ENCODE data around the gene ZFAND6. TPM values are rescaled to one million over a fixed set of nuclear protein-coding genes. Genes with fewer than 3 reads are reported as not detected.
"Not testable (repeated sequence)": the region's sequence is repeated elsewhere in the genome, so short reads cannot be mapped to it uniquely, and the experiment has no call there.

ZFAND6 gene
- 77.3 TPM for total RNA-seq (ENCODE audit: unreplicated experiment)
- long read RNA-seq, transcript ZFAND6-212 (7 exons, 1,602 nt): minor isoform, 17 of 119 reads
- long read RNA-seq, transcript ZFAND6-220 (6 exons, 891 nt): major isoform, 57 of 119 reads
- long read RNA-seq, transcript ZFAND6-213 (6 exons, 1,446 nt): minor isoform, 16 of 119 reads
- long read RNA-seq, transcript ZFAND6-201 (7 exons, 1,814 nt): minor isoform, 11 of 119 reads
- long read RNA-seq, partial matches to known transcripts: 8 of 119 reads
- long read RNA-seq, other reads (novel, unspliced or antisense): 10 of 119 reads

DNA sequence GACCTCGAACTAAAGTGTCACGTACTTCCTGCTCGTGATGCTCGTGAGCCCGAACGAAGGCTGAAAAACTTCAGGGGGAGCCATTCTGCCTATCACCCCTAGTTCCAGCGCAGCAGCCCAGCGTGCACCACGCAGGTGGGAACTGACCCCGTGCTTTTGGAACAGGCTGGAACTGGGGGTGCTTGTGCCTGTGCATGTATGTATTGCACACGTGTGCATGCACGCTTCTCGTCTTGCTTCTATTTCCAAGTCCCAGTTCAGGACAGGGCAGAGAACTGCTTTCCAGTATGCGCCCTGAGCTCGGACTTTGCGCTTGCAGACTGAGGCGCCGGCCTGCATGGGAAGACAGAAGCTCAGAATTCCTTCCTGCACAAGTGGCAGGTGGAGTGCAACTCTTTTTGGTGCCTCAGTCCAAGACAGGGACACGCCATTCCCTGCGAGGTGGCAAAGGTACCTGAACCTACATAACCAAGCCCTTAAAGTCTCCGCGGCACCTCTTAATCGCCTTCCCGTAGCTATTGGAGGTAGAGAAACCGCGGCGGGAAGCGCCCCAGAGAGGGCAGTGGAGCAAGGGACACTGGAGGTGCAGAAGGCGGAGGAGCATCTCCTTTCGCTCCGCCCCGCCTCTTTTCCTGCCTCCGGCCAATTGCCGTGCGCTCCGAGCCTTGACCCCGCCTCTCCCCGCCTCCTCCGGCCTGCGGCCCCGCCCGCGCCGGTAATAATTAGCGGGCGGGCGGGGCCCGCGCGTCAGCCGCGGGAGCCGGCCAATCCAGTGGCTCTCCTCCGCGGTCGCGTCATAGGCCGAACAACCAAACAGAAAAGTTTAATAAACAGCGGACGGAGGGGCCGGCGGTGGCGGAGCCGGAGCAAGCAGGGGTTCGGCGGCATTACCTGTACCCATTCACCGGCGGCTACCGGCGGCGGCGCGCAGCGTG lies at the start of gene ZFAND6:
TSS of gene ZFAND6 (plus strand) at position 826 of the 935 bp plus-strand sequence. CDS start 60,669 bp downstream, outside the sequence.
- peak; percentile 93 for DNase-seq (ENCODE audit: low spot score)
- H3K27me3 Mint-ChIP-seq (ENCODE audit: unreplicated experiment): peaks cover 8% of the 10 kb centered on the region
- H3K4me3 Mint-ChIP-seq (ENCODE audit: unreplicated experiment): peak within 1 kb of the TSS; percentile 96
- TF ChIP-seq, protein P1, sequence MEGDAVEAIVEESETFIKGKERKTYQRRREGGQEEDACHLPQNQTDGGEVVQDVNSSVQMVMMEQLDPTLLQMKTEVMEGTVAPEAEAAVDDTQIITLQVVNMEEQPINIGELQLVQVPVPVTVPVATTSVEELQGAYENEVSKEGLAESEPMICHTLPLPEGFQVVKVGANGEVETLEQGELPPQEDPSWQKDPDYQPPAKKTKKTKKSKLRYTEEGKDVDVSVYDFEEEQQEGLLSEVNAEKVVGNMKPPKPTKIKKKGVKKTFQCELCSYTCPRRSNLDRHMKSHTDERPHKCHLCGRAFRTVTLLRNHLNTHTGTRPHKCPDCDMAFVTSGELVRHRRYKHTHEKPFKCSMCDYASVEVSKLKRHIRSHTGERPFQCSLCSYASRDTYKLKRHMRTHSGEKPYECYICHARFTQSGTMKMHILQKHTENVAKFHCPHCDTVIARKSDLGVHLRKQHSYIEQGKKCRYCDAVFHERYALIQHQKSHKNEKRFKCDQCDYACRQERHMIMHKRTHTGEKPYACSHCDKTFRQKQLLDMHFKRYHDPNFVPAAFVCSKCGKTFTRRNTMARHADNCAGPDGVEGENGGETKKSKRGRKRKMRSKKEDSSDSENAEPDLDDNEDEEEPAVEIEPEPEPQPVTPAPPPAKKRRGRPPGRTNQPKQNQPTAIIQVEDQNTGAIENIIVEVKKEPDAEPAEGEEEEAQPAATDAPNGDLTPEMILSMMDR (IDR thresholded peaks at IDR 0.05; ENCODE audit: unreplicated experiment): no peak
- no peaks in the 10 kb centered on the region for H3K9me3 Mint-ChIP-seq (ENCODE audit: unreplicated experiment)
- H3K4me1 Mint-ChIP-seq (ENCODE audit: unreplicated experiment): peaks cover 18% of the 10 kb centered on the region
- H3K27ac Mint-ChIP-seq (ENCODE audit: unreplicated experiment): peak within 1 kb of the TSS; percentile 93
- no peaks in the 10 kb centered on the region for H3K36me3 Mint-ChIP-seq (ENCODE audit: low read depth, unreplicated experiment)

DNA sequence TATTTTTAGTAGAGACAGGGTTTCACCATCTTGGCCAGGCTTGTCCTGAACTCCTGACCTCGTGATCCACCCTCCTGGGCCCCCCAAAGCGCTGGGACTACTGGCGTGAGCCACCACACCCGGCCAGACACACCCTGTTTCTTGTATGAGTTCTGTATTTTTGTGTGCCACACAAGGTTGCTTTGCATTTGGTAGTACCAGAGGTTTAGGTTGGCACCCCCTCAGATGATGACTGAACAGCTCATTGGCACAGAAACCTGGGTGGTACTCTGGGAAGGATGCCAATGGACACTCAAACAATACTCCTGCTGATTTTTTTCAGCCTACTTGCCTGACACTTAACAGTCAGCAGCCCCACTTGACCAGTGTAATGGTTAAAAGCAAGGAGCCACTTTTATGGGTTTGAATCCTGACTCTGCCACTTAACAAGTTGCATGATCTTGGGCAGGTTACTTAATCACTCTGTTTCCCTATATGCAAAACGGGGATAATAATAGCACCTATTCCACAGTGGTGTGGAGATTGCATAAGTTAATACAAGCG lies 49.3 kb upstream of the ZFAND6 start:
- Mint-ChIP-seq H3K27me3 (ENCODE audit: unreplicated experiment) (peaks cover 2% of the 10 kb centered on the region), H3K4me1 (ENCODE audit: unreplicated experiment) (peaks cover 9% of the 10 kb centered on the region), H3K36me3 (ENCODE audit: low read depth, unreplicated experiment) (no peaks in the 10 kb centered on the region), H3K9me3 (ENCODE audit: unreplicated experiment) (no peaks in the 10 kb centered on the region), H3K27ac (ENCODE audit: unreplicated experiment) (no peak overlapping the region), H3K4me3 (ENCODE audit: unreplicated experiment) (no peak overlapping the region)
- DNase-seq (ENCODE audit: low spot score): no peak
- TF ChIP-seq, protein P1 (IDR thresholded peaks at IDR 0.05; ENCODE audit: unreplicated experiment): no peak

DNA sequence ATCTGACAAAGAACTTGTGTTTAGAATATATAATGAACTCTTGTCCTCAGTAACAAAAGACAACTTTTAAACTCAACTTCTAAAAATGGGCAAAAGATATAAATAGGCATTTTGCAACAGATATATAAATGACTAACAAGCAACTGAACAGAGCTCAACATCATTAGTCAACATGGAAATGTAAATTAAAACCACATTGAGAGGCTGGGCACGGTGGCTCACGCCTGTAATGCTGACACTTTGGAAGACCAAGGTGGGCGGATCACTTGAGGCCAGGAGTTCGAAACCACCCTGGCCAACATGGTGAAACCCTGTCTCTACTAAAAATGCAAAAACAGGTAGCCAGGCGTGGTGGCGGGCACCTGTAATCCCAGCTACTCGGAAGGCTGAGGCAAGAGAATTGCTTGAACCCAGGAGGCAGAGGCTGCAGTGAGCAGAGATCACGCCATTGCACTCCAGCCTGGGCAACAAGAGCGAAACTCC lies 48.4 kb upstream of the ZFAND6 start:
- not testable (repeated sequence) for H3K4me1 Mint-ChIP-seq (ENCODE audit: unreplicated experiment); H3K36me3 Mint-ChIP-seq (ENCODE audit: low read depth, unreplicated experiment); H3K9me3 Mint-ChIP-seq (ENCODE audit: unreplicated experiment); H3K27me3 Mint-ChIP-seq (ENCODE audit: unreplicated experiment); H3K4me3 Mint-ChIP-seq (ENCODE audit: unreplicated experiment); DNase-seq (ENCODE audit: low spot score); H3K27ac Mint-ChIP-seq (ENCODE audit: unreplicated experiment)

DNA sequence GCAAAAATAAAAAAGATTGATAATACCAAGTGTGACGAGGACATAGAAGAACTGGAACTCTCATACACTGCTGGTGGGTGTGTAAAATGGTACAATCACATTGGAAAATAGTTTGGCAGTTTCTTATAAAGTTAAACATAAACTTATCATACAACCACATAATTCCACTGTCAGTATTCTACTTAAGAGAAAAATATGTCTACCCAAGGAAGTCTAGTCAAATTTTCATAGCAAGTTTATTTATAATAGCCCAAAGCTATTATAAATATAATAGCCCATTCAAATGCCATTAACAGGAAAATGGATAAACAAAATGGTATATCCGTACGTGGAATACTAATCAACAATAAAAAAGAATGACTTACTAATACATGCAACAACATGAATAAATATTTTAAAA lies 47.9 kb upstream of the ZFAND6 start:
- H3K27me3 Mint-ChIP-seq (ENCODE audit: unreplicated experiment): peaks cover 2% of the 10 kb centered on the region
- no peak for DNase-seq (ENCODE audit: low spot score)
- TF ChIP-seq, protein P1 (IDR thresholded peaks at IDR 0.05; ENCODE audit: unreplicated experiment): no peak
- no peaks in the 10 kb centered on the region for H3K36me3 Mint-ChIP-seq (ENCODE audit: low read depth, unreplicated experiment)
- no peaks in the 10 kb centered on the region for H3K9me3 Mint-ChIP-seq (ENCODE audit: unreplicated experiment)
- no peak overlapping the region for H3K27ac Mint-ChIP-seq (ENCODE audit: unreplicated experiment)
- H3K4me1 Mint-ChIP-seq (ENCODE audit: unreplicated experiment): peaks cover 9% of the 10 kb centered on the region
- H3K4me3 Mint-ChIP-seq (ENCODE audit: unreplicated experiment): no peak overlapping the region

DNA sequence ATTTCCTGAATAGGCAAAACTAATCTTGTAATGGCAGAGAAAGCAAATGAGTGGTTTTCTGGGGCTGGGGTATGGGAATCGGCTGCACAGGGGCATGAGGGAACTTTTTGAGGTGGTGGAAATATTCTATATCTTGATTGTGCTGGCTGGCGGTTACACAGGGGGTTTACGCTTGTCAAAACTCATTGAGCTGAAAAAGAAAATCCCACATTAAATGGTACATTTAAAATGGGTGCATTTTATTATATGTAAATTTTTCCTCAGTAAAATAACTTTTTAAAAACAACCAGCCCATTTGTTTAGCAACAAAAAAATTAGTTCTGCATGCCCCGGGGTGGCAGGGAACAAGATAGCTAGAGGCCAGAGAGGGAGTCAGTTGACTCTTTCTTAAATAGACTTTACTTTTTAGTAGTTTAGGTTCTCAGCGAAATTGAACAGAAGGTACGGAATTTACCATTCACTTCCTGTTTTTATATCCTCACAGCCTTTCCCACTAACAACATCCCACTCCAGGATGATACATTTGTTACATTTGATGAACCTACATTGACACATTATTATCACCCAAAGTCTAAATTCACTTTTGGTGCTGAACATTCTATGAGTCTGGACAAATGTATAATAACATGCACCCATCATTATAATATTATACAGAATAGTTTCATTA lies 47.3 kb upstream of the ZFAND6 start:
- DNase-seq (ENCODE audit: low spot score): no peak
- Mint-ChIP-seq H3K4me1 (ENCODE audit: unreplicated experiment) (peaks cover 9% of the 10 kb centered on the region), H3K27ac (ENCODE audit: unreplicated experiment) (no peak overlapping the region), H3K4me3 (ENCODE audit: unreplicated experiment) (no peak overlapping the region), H3K9me3 (ENCODE audit: unreplicated experiment) (no peaks in the 10 kb centered on the region), H3K27me3 (ENCODE audit: unreplicated experiment) (peaks cover 2% of the 10 kb centered on the region), H3K36me3 (ENCODE audit: low read depth, unreplicated experiment) (no peaks in the 10 kb centered on the region)
- TF ChIP-seq, protein P1 (IDR thresholded peaks at IDR 0.05; ENCODE audit: unreplicated experiment): no peak

DNA sequence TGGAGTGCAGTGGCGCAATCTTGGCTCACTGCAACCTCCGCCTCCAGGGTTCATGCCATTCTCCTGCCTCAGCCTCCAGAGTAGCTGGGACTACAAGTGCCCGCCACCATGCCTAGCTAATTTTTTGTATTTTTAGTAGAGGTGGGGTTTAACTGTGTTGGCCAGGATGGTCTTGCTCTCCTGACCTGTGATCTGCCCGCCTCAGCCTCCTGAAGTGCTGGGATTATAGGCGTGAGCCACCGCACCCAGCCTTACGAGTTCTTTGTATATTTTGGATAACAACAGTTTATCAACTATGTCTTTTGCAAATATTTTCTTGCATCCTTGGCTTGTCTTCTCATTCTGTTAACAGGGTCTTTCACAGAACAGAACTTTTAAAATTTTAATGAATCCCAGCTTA lies 45.3 kb upstream of the ZFAND6 start:
- H3K27me3 Mint-ChIP-seq (ENCODE audit: unreplicated experiment); H3K36me3 Mint-ChIP-seq (ENCODE audit: low read depth, unreplicated experiment); H3K27ac Mint-ChIP-seq (ENCODE audit: unreplicated experiment); DNase-seq (ENCODE audit: low spot score); H3K4me3 Mint-ChIP-seq (ENCODE audit: unreplicated experiment); H3K4me1 Mint-ChIP-seq (ENCODE audit: unreplicated experiment); H3K9me3 Mint-ChIP-seq (ENCODE audit: unreplicated experiment): not testable (repeated sequence)
